Stimulated activated naive CD4-positive, alpha-beta T cell (primary cell): Measurements from ENCODE around the gene UBE2V1.
"Not testable (repeated sequence)": the region's sequence is repeated elsewhere in the genome, so short reads cannot be mapped to it uniquely, and the experiment has no call there.

Experiments used
- DNase-seq, 6 experiments: peaks; one replicate each; lab custom pipeline; 2025; lab: John Stamatoyannopoulos, UW

Gene UBE2V1

DNA sequence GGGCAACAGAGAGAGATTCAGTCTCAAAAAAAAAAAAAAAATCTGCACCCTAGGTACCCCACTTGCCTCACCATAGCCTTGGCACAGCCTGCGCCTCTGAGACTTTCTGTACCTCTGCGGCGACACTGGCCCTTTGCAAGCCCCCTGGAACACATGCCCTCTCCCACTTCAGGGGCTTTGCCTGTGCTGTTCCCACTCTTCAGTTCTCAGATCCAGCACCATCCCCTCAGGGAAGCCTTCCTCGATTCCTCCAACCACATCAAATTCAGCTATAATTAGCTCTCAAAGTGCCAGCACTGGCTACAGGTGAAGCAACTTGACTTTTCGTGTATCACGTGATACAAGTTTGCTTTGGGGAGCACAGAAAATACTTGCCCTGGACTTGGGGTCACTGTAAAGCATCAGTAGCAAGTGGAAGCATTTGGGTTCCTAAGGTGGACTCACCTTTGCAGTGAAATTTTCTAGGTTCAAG lies 2.1 kb upstream of the UBE2V1 start:
- DNase-seq = no peak

DNA sequence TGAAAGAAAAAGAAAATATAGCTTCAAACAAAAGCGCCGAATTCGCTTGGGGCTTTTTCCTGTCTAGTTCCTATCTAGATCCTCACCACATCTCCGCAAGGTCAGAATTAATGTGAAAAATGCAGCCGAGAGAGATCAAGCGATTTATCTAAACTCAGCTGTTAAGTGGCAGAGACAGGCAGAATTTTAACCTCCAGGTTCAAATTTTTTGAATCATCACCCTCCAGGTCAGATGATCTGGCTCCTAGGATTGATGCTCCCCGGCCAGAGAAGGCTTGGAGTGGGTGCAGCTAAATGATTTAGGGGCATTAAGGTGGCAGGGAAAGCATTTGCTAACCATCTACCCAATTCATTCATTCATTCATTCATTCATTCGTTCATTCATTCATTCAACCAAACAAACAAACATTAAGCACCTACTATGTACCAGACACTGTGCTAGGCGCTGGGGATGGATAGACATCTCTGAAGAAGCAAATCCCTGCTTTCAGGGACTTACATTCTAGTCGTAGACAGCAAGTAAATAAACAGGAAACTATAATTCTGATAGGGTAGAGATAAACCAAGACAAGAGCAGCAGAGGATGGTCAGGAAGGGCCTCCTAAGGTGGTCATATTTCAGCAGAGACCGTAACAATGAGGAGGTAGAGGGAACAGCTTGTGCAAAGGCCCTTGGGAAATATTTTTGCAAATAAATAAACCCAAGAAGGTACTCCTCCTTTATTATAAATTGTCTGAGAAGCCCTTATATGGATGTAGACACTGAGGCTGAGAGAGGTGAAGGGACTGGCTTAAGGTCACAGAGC lies 672 bp upstream of the UBE2V1 start:
- no peak for DNase-seq

DNA sequence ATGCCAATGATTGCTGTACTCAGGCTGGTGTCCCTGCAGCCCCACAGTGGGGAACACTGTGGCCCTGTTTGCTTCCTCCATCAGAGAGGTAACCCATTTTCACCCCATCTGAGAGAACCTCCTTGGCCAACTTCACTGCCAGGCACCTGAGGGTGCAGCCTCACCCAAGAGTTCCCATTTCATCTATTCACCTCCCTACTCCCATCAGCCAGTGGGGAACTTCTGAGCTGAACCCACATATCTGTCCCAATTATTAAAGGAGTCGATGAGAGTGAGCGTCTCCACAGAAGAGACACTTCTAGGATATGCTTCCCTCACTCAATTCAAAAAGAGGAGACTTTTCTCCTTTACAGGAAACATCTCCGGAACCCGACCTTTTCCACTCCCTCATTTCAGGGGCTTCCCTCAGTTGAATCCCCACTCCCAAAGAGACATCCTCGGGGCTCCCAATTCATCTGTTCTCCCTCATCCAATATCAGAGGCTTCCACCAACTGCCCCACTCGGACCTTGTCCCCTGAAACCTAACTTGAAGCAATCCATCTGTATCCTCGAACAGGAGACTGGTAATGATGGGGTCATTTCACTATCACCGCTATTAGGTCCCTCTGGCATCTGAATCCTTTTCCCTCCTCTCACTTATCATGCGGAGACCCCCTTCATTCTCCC lies 988 bp downstream of the UBE2V1 start:
- DNase-seq = no peak

DNA sequence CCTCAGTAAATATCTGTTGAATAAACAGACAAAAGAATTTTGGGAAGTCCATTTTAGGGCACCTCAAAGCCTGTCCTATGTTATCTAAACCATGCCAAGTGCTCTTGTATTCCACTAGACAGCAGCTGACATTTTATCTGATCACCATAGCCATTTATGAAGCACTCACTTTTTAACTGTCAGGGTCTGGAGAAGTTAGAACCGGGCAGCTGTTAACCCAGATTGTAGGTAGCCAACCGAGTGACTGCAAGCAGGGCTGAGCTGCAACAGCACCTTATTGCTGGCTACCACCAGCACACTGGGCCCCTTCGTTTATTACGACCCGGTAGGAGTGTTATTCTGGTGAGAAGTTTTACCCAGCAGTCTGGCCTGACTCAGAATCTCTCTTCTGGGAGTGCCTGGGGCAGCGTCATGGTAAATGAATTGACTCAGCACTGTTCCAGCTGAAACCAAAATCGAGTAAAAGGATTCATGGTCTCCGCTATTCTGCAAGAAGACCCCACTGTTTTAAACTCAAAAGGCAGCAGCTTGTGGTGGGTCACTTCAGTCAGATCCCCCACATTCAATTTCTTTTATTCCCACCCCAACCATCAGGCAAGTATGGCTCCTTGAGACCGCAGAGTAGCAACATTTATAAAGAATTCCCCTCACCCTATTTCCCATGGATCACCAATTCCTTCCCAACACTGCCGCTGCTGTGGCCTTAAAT lies 1.7 kb downstream of the UBE2V1 start:
- DNase-seq = no peak

DNA sequence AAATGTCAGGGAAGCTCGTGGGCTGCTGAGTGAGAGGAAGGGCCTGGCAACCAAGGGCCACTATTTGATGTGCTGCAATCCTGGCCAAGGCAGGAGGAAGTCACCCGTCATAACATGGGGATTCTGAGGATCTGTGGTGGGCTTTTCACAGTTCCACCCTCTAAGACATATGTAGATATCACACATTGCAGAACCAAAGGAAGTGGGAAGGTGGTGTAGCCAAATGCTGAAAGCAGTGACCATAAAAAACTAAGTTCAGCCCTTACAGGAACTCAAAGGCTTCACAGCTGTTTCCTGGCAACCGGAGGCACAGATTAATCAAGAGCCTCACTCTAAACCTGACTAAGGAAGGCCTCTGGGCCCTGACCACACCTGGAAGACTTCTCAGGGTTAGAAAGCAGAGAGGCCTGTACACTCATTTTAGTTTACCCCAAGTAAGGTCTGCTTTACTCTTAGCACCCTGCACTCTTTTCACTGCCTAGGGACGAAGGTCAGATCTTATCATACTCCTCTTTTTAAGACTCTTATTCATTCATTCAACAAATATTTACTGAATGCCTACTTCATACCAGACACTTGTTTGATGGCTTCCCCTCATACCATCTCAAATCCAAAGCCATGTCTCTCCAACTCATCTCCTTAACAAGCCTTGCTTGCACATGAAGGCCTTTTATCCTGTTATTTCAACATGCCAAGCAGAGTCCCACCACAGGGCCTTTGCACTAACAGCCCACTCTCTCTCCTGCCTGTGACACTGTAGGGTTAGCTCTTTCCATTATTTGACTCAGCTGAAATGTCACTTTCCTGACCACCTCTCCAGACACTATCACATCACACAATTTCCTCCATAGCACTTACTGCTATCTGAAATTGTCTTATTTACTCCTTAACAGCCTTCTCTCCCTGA lies 2.6 kb downstream of the UBE2V1 start:
- DNase-seq = no peak

DNA sequence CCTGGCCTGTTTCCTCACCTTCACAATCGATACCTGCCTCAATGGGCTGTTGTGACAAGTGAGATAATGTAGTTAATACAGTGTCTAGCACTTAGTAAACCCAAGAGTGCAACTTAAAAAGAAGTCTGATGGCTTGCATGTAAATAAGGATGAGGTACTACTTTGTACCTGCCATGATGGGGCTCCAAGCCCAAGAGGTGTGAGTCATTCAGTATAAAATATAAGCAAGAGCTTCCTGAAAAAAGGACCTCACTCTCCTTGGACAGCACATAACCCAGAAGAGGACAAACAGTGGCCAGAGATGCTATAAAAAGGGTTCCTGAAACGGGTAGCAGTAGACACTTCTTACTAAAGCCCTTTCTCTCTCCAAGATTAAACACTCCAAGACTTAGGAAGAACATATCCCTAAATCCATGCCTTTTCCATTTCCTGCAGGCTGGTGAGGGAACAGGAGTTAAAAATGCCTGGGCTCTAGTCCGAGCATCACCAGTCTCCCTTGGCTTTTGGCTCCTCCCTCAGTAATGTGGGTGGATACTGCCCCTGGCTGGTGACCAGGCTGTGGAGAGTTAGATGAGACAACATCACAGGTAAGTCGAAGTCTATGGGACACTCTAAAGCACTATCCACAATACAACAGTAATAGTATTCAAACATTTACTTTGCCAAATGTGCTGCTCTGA lies 4.3 kb downstream of the UBE2V1 start:
- DNase-seq = no peak

DNA sequence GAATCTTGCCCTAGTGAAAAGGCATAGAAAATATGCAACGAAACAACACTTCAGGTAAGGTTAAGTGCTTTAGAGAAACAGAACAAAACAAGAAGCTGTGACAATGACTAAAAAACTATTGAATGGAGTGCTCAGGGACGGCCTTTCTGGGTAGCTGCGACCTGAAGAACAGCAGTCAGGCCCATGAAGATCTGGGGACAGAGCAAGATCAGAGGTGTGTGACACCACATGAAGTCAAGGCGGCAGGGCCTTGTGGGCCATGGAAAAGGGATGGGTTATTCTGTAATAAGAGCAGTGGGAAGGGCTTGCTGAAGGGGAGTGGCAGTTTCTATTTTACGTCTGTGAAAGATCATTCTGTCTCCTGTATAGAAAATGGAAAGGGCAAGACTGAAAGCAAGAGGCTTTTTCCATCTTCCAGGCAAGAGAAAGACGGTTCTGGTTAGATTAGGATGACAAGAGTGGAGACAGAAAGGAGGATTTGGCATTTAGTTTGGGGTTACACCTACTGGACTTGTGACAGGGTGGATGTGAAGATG lies 5.1 kb downstream of the UBE2V1 start:
- DNase-seq = no peak

DNA sequence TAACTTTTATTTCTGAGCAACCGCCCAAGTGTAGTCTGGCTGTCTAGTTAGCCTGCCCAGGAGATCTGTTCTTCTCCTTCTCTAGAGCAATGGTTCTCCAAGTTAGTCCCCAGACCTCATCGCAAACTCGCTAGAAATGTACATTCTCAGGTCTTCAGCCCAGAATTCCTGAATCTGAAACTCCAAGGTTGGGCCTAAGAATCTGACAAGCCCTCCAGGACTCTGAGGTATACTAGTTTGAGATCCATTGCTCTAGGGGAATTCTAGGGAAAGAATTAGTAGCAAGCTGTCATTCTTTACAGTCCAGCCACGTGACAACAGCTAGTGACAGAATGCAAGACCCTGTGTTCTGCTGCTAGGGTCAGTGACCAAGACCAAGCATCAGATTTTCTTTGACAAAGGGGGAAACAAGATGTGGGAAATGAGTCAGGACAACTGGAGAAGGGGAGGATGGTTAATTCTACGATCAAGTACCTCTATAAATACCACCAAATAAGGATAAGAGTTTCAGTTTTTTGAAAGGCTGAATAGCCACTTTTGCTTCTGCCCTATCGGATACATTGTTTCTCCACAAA lies 5.8 kb downstream of the UBE2V1 start:
- DNase-seq = no peak

DNA sequence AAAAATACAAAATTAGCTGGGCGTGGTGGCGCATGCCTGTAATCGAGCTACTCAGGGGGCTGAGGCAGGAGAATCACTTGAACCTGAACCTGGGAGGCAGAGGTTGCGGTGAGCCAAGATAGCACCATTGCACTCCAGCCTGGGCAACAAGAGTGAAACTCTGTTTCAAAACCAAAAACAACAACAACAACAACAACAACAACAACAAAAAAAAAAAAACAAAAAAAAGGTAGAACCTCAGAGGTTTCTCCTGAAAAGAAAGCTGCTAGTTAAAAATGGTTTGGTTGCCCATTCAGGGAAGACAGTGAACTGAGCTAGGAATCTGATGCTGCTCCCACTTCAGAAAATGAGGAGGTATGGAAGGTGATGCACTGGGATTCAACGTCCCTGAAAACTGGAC lies 6.3 kb downstream of the UBE2V1 start:
- not testable (repeated sequence) for DNase-seq

DNA sequence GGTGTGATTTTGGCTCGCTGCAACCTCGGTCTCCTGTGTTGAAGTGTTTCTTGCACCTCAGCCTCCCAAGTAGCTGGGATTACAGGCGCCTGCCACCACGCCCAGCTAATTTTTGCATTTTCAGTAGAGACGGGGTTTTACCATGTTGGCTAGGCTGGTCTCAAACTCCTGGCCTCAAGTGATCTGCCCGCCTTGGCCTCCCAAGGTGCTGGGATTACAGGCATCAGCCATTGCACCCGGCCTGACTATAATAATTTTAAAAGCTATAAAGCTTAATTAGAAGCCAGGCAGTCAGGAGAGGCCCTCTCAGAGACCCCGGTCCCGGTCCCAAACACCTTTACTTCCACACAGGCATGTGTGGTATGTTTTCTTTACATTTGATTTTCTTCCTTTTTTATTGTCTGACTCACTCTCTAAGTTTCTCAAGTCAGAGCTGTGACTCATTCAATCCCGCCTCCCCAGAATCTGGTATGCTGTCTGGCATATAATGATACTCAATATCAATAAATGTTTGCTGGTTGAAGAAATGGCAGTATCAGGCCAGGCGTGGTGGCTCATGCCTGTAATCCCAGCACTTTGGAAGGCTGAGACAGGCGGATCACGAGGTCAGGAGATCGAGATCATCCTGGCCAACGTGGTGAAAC lies 9.4 kb downstream of the UBE2V1 start:
- DNase-seq = not testable (repeated sequence)

DNA sequence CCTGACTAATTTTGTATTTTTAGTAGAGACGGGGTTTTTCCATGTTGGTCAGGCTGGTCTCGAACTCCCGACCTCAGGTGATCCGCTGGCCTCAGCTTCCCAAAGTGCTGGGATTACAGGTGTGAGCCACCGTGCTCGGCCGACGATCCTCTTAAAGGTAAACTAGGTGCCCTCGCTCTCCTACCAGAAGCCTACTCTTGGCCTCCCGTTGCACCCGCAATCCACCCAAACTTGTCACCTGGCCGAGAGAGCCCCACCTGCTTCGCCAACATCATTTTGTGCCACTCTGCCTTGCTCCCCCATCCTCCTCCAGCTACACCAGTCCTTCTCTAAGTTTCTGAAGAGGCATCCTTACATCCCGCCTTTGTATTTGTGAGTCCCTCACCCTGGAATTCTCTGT lies 10.4 kb downstream of the UBE2V1 start:
- DNase-seq = not testable (repeated sequence)

DNA sequence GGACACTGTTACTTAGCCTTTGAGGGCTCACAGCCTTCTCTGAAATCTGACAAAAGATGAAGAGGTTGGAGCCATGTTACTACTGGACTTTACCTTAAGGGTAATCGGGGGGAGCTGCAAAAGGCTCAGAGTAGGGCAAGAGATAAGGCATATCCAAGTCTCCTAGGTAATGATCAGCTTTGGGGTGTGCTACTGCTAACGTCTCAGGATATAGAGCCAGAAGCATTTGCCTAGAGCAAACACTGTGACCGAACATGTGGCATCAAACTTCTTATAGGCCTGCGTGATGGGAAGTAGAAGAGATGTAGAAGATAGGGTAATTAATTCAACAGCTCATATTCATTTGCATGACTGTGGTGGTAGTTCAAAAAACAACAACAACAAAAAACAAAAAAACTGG lies 11.1 kb downstream of the UBE2V1 start:
- DNase-seq = no peak

DNA sequence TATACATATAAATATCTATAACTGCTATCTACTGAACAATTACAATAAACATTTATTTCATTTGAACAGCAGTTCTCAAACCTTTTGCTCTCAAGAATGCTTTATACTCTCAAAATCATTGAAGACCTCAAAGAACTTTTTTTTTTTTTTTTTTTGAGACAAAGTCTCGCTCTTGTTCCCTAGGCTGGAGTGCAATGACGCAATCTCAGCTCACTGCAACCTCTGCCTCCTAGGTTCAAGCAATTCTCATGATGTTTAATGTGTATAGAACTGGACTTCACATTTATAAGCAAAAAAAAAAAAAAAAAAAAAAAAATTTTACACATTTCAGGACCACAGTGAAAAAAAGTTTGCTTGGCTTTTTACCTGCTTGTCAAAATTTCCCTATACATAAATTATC lies 11.7 kb downstream of the UBE2V1 start:
- no peak for DNase-seq

DNA sequence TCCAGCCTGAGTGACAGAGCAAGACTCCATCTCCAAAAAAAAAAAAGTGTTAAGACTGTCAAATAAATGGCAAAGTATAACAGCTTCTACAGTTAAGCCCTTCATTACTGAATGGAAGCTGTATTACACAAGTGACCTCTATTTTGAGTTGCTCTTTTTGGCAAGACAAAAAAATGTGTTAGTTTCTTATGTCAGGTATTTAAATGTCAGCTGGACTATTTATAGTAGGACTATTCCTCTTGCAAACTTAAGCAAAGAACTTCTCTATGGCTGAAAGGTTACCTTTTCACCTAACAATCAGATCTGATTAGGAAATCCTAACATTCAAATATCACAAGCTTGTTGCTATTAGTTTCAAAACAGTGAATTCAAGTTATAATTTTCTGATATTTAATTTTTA lies 12.4 kb downstream of the UBE2V1 start:
- no peak for DNase-seq

DNA sequence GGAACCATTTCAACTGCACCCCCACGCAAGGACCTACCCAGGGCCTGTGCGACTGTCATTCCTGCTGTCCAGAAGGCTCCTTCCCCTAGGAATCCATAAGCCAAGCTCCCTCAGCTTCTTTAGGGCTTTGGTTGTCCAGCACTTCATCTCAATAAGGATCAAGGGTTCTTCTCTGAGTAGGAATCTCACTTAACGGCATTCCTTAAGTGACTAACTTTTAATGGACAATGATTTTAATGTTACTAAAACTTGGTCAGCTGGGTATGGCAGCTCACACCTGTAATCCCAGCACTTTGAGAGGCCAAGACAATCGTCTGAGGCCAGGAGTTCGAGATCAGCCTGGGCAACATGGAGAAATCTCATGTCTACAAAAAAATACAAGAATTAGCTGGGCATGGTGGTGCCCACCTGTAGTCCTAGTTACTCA lies 13.4 kb downstream of the UBE2V1 start:
- DNase-seq = no peak

DNA sequence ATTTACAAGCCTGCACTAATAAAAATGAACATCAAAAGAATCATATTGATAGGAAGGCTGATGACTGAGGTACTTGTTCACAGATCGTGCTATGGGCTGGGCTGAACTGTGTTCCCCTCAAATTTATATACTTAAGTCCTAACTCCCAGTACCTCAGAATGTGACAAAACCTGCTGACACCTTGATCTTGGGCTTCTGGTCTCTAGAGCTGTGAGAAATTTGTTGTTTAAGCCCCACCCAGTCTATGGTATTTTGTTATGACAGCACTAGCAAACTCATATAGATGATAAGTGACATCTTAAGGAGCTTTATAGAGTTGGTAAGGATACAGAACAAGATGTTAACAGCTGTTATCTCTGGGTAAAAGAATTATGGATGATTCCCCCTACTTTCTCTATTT lies 13.8 kb downstream of the UBE2V1 start:
- DNase-seq = no peak

DNA sequence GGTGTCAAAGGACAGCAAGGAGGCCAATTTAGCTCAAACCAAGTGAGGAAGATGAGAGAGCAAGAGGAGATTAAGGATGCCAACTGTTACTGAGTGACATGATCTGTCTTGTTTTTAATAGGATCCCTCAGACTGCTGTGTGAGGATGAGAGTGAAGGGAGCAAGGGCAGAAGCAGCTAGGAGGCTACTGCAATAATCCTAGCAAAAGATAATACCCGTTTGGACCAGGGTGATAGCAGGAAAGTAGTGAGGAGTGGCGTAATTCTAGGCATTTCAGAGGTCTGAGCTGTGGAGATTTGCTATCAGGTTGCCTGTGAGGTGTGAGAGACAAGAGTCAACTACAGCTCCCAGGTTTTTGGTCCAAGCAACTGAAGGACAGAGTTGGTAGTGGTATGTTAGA lies 14.7 kb downstream of the UBE2V1 start:
- DNase-seq = no peak

DNA sequence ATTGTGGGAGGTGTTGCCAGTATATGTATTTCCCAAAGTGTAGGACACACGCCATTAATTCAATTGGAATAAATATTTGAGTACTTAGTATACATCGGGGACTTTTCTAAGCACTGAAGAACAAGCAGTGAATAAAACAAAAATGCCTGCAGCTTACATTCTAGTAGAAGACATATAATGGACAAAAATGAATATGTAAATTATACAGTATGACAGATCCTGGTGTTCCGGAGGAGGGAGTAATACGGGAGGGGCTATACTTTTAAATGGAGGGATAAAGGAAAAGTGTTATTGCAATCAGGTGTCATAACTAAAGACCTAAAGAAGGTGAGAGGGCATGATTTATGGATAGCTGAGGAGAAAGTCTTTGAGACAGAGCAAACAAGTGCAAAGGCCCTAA lies 15.1 kb downstream of the UBE2V1 start:
- DNase-seq = no peak

DNA sequence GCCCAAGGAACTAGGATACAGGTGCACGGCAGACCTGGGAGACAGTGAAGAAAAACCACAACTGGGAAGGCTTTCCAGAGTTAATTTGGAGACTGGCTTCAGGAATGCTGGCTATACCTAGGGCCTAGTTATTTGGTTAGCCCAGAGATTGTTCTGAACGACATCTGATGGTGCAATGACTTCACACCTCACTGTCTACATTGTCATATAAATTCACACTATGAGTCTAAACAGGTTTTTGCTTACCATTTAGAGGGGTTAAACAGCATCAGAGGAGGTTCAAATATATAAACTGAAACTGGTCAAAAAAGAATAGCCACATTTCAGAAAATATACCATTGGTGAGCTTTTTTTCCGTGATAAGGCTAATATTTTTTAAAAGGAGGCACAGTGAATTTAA lies 16.7 kb downstream of the UBE2V1 start:
- no peak for DNase-seq

DNA sequence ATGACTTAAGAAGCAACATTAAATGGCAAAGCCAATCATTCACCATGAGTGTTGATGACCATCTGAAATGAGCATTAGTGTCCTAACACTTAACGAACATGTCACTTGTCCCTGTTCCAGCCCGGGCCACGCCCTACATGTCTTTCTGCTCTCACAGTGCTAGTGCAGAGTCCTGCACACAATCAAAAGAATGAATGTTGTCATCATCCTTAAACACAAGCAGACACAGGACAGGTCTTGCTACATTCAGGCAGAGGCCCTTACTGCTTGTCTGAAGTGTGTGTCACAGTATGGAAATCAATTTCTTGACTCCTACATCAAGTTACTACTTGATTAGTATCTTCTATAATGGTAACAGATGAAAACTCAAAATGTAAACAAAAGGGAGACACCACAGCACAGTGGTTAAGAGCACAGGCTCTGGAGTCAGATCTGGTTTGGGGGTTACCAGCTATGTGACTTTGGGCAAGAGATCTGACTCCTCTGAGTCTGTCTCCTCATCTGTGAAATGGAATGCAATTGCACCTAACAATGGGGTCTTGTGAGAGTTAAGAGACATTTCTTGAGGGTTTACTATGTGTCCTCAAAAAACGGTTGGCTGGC lies 17.4 kb downstream of the UBE2V1 start:
- no peak for DNase-seq
